ENCODE measurements around the gene UCKL1. TPM values are rescaled to one million over a fixed set of nuclear protein-coding genes. Genes with fewer than 3 reads are reported as not detected.

UCKL1 gene
- total and polyA plus RNA-seq, 4 donors, result 33.6 to 42.7 (median 36.1) TPM

DNA sequence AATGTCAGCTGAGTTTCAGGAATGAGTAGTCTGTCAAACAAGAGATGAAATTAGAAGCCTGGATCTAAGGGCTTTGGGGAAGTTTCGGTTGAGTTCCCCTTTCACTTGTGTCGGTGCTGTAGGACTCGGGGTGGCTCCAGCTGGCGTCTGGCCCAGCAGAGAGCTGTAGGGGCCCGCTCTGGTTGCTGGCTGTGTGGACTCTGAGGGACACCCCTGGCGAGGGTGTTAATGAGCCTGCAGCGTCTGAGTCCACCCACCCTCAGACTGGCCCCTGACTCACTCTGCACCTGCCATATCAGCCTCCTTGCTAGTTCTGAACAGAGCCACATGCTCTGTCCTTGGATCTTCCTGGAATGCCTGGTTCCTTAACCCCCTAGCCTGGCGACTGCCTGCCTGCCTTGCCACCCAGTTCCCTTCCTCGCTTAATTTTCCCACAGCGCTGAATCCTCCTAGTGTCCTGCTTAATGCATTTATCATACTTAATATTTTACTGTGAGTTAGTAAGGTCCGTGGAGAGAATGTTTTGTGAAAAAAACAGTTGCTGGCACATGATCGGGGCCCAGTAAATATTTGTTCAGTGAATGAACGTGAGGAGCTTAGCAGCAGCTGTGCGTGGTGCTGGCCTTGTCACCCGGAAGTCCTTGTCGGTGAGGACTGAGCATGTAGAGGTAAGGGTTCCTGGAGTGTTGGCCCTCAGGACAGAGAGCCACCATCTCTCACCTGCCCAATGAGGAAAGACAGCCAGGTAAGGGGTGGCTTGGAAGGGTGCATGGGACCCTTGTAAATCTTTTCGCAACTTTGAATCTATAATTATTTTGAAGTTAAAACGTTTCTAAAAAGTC lies 59.7 kb downstream of the UCKL1 start:
- no peaks in the 10 kb centered on the region for H3K27me3 ChIP-seq (ENCODE audit: control insufficient read depth in 3 of 3, insufficient read depth in 3 of 3, low read length in 2 of 3)
- peak overlapping the region; percentile 26 to 89 for H3K27ac ChIP-seq (ENCODE audit: low read depth in 1 of 2, low read length in 1 of 2)
- TF ChIP-seq, protein P1, sequence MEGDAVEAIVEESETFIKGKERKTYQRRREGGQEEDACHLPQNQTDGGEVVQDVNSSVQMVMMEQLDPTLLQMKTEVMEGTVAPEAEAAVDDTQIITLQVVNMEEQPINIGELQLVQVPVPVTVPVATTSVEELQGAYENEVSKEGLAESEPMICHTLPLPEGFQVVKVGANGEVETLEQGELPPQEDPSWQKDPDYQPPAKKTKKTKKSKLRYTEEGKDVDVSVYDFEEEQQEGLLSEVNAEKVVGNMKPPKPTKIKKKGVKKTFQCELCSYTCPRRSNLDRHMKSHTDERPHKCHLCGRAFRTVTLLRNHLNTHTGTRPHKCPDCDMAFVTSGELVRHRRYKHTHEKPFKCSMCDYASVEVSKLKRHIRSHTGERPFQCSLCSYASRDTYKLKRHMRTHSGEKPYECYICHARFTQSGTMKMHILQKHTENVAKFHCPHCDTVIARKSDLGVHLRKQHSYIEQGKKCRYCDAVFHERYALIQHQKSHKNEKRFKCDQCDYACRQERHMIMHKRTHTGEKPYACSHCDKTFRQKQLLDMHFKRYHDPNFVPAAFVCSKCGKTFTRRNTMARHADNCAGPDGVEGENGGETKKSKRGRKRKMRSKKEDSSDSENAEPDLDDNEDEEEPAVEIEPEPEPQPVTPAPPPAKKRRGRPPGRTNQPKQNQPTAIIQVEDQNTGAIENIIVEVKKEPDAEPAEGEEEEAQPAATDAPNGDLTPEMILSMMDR (IDR thresholded peaks at IDR 0.05; ENCODE audit: control extremely low read depth, extremely low read depth), result no peak
- H3K9ac ChIP-seq (ENCODE audit: insufficient read depth in 1 of 2, low read length in 2 of 2), result peak overlapping the region in 1 of 2 donors; percentile 42
- peaks cover 0 to 18% (median 6%) of the 10 kb centered on the region in 5 donors for H3K4me1 ChIP-seq (ENCODE audit: control insufficient read depth in 5 of 5, insufficient read depth in 5 of 5, low read length in 5 of 5)
- ATAC-seq (ENCODE audit: insufficient read depth, low FRiP score) (no peak), DNase-seq (peak; percentile 20 to 54 (median 31))
- H3K9me3 ChIP-seq (ENCODE audit: control insufficient read depth in 4 of 4, insufficient read depth in 3 of 4, low read length in 3 of 4), result no peaks in the 10 kb centered on the region
- H3K36me3 ChIP-seq (ENCODE audit: control insufficient read depth in 4 of 4, insufficient read depth in 4 of 4, low read length in 4 of 4), result peaks cover 0 to 9% (median 0%) of the 10 kb centered on the region in 4 donors
- 9% methylated on average over 18 of the region's 18 CpGs for WGBS, 2 donors
- H3K4me3 ChIP-seq, result peak overlapping the region; percentile 26

DNA sequence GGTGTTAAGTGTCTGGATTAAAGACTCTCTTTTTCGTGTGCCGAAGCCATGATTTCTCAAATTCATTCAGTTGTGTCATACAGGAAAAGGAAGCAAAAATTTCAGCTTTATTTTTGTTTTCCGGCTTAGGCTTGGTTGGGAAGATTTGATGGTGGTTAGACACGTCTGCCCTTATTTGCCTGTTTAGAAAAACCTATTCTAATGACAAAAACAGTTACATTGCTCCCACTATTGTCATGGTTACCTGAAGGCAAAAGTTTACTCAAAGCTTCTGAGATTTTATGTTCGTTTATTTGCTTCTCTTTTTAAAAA lies 60.3 kb downstream of the UCKL1 start:
- TF ChIP-seq, protein P1 (IDR thresholded peaks at IDR 0.05; ENCODE audit: control extremely low read depth, extremely low read depth), result no peak
- WGBS, 2 donors, result 0 to 1% methylated on average over 5 of the region's 5 CpGs
- peaks cover 0 to 10% (median 3%) of the 10 kb centered on the region in 4 donors for H3K36me3 ChIP-seq (ENCODE audit: control insufficient read depth in 4 of 4, insufficient read depth in 4 of 4, low read length in 4 of 4)
- H3K27ac ChIP-seq (ENCODE audit: low read depth in 1 of 2, low read length in 1 of 2), result peak overlapping the region in 1 of 2 donors; percentile 53
- H3K4me1 ChIP-seq (ENCODE audit: control insufficient read depth in 5 of 5, insufficient read depth in 5 of 5, low read length in 5 of 5), result peaks cover 0 to 18% (median 6%) of the 10 kb centered on the region in 5 donors
- H3K27me3 ChIP-seq (ENCODE audit: control insufficient read depth in 3 of 3, insufficient read depth in 3 of 3, low read length in 2 of 3), result no peaks in the 10 kb centered on the region
- no peak overlapping the region for H3K4me3 ChIP-seq
- H3K9me3 ChIP-seq (ENCODE audit: control insufficient read depth in 4 of 4, insufficient read depth in 3 of 4, low read length in 3 of 4), result no peaks in the 10 kb centered on the region
- DNase-seq (peak in 2 of 3 donors; percentile 42 to 47), ATAC-seq (ENCODE audit: insufficient read depth, low FRiP score) (no peak)
- H3K9ac ChIP-seq (ENCODE audit: insufficient read depth in 1 of 2, low read length in 2 of 2), result peak overlapping the region; percentile 26 to 42

DNA sequence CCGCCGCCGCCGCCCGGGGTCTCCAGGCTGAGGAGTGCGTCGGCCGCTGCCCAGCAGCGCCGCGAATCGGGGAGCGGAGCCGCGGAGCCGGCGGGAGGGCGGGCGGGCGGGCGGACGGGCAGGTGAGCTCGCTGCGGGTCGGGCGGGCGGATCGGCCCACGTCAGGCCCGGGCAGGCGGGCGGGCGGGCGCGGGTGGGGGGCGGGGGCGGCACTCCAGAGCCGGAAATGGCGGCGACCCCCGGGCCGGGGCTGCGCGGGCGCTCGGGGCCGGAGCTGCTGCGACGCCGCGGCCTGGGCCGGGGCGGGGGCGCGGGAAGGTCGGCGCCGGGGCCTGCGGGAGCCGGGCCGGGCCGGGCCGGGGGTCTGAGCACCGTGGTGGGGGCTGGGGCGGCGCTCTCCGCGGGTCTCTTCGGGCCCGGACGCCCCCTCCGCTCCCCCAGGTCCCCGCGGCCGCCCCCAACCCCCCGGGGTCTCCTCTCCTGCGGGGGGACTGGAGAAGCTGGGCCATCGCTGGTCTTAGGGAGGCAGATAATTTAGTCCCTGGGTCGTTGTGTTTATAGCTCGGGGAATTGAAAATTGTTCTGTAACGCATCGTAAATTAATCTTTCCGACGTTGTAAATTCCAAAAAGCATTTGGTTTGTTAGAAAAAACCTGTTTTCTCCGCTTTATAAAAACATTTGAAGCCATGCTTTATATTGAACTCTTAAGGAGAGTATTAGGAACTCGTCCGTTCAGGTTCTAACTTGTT lies 60.8 kb downstream of the UCKL1 start:
- H3K27me3 ChIP-seq (ENCODE audit: control insufficient read depth in 3 of 3, insufficient read depth in 3 of 3, low read length in 2 of 3), result no peaks in the 10 kb centered on the region
- peak overlapping the region; percentile 61 for H3K4me3 ChIP-seq
- H3K27ac ChIP-seq (ENCODE audit: low read depth in 1 of 2, low read length in 1 of 2), result peak overlapping the region; percentile 53 to 82
- peaks cover 0 to 18% (median 6%) of the 10 kb centered on the region in 5 donors for H3K4me1 ChIP-seq (ENCODE audit: control insufficient read depth in 5 of 5, insufficient read depth in 5 of 5, low read length in 5 of 5)
- TF ChIP-seq, protein P1 (IDR thresholded peaks at IDR 0.05; ENCODE audit: control extremely low read depth, extremely low read depth), result no peak
- H3K9me3 ChIP-seq (ENCODE audit: control insufficient read depth in 4 of 4, insufficient read depth in 3 of 4, low read length in 3 of 4), result no peaks in the 10 kb centered on the region
- no peak for ATAC-seq (ENCODE audit: insufficient read depth, low FRiP score)
- 0% methylated on average over 26 to 87 of the region's 87 CpGs for WGBS, 2 donors
- peak overlapping the region; percentile 26 to 42 for H3K9ac ChIP-seq (ENCODE audit: insufficient read depth in 1 of 2, low read length in 2 of 2)
- DNase-seq, result no peak
- peaks cover 3 to 14% (median 3%) of the 10 kb centered on the region in 4 donors for H3K36me3 ChIP-seq (ENCODE audit: control insufficient read depth in 4 of 4, insufficient read depth in 4 of 4, low read length in 4 of 4)

Measured in lung (tissue), 12 donors.